GM19043 (cell line): Measurements from ENCODE around the gene SLC16A11.
"Not testable (repeated sequence)": the region's sequence is repeated elsewhere in the genome, so short reads cannot be mapped to it uniquely, and the experiment has no call there.

ENCODE experiments used
- ATAC-seq: cut with Tn5 transposase; IDR thresholded peaks from one replicate; pipeline ENCODE4 v1.9.1; 2021; ENCODE audit warnings: low read depth; ENCODE audit not compliant: unreplicated experiment

The SLC16A11 gene

DNA sequence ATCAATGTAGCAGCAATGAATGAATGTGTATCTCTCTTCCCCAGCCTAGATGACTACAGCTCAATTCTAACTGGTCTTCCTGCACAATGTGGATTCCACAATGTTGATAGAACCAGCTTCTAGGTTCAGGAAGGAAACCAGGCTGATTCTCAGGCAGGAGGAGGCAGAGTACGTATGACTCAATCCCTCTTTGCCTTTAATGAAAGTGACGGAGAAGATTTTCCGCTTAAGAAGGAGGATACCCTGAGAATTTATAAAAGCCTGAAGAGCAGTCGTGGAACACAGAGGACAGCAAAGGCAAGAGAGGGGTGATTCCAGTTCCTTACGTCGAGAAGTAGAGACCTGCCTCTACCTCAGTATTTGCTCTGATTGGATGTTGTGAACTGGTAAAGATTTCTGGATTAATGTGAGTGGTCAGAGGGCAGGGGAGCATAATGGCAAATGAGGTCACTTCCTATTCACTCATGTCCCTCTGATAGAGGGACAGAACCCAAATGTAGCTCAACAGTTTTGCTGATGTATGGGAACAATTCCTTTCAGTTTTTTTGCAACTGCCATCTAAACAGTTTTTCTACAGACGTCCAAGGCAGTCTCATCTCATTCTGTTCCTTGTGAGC is 15.0 kb upstream of the SLC16A11 start:
- ATAC-seq = no peak

- no peak for ATAC-seq
These were observed 12.5 kb upstream of the SLC16A11 start for GRCh38 chr17:7056386-7056785.

GRCh38 chr17:7050583-7050982 is 6.7 kb upstream of the SLC16A11 start:
- ATAC-seq = not testable (repeated sequence)

DNA sequence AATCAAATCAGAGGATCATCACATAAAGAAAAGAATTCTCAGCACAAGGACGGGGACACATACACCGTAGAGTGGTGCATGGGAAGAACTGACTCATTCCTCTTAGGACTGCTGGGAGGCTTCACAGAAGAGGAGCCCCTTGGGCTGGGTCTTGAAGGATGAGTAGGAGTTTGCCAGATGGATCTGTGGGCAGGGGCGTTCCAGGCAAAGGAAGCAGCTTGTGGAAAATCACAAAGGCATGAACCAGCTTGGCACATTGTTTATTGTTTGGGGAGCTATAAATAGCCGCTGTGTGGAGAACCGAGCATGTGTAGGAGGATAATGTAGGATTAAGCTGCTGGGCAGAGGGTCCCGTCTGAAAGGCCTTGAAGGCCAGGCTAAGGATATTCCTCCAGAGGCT is 5.1 kb upstream of the SLC16A11 start:
- ATAC-seq = no peak

DNA sequence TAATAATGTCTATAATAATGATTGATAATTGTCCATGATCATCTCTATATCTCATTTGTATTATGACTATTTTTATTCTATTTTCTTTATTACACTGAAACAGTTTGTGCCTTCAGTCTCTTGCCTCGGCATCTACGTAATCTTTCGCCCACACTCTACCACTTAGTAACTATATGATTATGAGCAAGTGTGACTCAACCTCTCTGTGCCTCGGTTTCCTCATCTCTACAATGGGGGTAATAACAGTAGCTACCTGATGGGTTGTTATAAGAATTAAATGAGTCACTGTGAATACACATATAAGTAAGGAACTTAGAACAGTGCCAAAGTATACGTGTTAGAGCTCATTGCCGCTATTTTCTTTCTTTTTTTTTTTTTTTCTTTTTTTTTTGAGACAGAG is 3.7 kb upstream of the SLC16A11 start:
- ATAC-seq = no peak

DNA sequence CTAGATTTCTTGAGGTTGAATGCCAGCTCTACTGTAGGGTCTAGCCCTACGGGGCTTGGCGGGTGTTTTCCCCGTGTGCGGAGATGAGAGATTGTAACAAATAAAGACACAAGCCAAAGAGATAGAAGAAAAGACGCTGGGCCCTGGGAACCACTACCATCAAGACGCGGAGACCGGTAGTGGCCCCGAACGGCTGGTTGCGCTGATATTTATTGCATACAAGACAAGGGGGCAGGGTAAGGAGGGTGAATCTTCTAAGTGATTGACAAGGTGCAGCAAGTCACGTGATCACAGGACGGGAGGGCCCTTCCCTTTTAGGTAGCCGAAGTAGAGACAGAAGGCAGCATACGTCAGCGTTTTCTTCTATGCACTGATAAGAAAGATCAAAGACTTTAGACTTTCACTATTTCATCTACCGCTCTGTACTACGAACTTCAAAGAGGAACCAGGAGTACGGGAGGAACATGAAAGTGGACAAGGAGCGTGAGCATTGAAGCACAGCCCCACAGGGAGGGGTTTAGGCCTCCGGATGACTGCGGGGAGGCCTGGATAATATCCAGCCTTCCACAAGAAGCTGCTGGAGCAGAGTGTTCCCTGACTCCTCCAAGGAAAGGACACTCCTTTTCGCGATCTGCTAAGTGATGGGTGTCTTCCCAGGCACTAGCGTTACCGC is 3.0 kb upstream of the SLC16A11 start:
- not testable (repeated sequence) for ATAC-seq

- no peak for ATAC-seq
These were observed 2.3 kb upstream of the SLC16A11 start for GRCh38 chr17:7046127-7046724.

DNA sequence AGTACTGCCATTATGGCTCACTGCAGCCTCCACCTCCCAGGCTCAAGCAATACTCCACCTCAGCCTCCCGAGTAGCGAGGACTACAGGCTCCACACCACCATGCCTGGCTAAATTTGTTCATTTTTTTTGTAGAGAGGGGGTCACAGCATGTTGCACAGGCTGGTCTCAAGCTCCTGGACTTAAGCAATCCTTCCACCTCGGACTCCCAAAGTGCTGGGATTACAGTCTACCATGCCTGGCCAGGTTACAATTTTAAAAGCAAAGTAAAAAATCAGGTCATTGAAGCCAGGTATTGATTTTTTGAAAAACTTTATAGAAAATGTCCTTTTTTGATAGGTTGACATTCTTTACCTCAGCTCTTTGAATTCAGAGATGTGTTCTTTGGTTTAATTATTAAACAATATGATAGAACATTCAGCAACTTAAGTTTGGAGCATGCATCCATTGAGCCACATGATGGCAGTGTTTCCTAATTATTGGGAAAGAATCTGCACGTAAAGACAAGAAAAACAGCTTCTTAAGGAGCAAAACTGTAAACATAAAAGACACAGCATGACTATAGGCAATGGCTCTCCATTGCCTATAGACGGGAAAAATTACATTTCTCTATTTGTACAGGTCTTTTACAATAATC is 1.7 kb upstream of the SLC16A11 start:
- ATAC-seq = no peak

DNA sequence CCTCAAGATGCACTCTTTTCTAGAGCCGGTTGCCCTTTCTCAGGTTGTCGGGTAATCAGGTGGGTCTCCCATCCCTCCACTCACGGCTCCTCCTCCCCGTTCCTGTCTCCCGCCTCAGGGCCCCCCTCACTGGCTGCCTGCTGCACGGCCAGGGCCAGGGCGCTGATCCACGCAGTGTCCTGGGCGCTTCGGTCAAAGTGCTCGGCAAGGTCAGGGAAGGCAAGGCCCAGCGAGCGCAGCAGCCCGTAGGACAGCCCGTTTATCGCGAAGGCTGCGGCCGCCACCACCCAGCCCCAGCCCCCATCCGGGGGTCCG is 753 bp downstream of the SLC16A11 start:
- ATAC-seq = no peak

GRCh38 chr17:7042501-7043181 is 1.3 kb downstream of the SLC16A11 start:
- ATAC-seq = no peak

DNA sequence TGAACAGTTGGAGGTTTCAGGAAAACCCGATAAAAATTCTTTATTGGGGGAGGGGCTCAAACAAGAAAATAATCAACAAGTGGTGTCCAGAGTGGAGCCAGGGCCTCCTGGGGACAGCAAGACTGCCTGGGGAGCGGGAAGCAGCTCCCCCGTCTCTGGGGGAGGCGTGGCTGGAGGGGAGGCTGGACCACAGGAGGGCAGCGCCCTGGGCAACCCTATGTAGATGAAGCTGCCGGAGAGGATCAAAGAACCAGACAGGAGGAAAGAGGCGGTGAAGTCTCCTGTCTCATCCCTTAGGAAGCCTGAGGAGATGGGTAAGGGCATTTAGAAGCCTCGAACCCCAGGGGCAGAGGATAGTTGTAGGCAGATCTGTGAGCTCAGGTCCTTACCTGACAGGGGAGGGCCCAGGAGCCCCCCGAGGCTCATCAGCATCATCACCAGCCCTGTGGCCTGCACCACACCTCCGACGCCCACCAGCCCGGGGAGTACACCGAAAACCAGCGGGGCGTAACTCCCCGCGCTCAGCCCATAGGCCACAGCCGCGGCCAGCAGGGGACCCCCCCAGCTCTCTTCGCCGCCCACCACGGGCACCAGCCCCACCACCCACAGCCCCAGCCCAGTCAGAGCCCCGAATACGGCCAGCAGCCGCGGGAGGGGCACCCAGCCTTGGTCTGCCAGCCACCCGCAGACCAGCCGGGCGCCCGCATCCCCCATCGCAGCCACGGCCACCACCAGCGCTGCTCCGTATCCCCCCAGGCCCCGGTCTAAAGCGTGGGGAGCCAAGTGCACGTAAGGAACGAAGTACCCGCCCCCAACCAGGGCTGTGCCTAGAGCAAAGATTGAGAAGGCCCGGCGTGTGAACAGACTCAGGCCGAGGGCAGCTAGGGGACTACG is 2.0 kb downstream of the SLC16A11 start:
- ATAC-seq = no peak

- ATAC-seq = no peak
These were observed 4.1 kb downstream of the SLC16A11 start for GRCh38 chr17:7039832-7040231.

- no peak for ATAC-seq
These were observed 5.6 kb downstream of the SLC16A11 start for GRCh38 chr17:7038025-7038862.

DNA sequence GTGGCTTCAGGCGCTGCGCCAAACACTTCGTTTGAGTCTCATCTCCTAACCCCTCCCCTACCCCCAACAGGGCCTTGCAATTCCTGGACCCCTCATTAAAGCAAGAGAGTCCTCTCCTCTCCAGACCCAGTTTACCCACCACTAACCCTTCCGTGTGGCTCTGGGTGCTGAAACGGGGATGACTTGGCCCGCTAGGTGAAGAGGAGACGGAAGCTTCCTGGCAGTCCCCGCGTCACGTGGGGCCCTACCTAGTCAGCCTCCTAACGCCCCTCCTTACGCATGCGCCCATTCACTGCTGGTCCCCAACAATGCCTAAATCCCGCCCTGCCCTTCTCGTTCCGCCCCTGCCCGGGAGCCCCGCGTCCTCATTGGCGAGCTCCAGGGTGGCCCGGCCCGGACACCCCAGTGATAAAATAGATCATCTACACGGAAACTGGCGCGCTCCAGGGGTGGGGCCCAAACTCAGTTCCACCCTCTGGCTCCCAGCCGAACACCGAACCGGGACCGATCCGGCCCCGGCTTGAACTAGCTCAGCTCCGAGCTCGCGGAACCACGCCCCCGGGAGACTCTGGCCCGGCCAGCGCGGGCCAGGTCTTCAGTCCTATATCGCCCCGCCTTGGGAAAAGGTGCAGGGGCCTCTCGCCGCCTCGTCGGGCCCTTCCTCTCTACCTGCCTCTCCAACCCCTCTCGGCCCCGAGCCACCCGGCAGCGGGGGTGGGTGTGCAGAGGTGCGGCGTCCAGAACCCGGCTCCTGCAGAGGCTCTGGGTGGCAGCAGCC is 8.1 kb downstream of the SLC16A11 start, which contains the start of gene SLC16A13:
SLC16A13 (plus strand) TSS at position 425 of the 778 bp plus-strand sequence. CDS start 368 bp downstream, outside the sequence.
- ATAC-seq = peak; percentile 89

GRCh38 chr17:7034955-7035590 is 8.8 kb downstream of the SLC16A11 start:
- peak; percentile 16 for ATAC-seq

DNA sequence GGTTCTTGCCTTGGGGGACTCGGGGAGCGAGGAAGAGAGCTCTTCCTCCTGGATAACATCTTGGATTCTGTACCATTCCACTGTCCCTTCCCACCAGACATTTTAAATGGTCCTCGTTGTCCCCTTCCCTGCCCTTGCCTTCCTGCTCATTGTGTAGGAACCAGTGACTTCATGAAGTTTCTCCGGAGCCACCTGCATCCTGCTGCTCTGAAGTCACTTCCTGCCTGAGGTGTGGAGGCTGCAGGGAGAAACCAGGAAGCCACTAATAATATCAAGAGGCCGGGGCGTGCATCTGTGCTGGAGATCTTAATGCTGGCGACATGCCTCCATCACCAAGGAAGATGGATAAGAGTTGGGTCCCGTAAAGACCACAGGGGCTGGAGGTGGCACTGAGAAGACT is 14.2 kb downstream of the SLC16A11 start:
- no peak for ATAC-seq

DNA sequence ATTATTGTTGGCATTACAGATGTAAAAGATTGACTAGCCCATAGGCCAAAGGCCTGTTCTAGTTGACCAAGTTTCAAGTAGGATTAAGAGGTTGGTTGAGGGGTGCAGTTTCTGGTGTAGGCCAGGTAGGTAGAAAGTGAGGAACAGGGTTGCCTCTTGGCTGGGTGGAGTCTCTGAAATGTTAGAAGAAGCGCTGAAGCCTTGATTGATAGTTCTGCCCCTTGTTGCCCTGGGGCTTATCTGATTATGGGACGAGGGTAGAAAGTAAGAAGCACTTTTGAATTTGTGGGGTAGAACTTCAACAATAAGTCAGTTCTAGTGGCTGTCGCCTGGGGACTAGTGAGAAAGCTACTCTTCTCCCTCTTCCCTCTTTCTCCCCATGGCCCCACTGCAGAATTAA is 14.8 kb downstream of the SLC16A11 start:
- no peak for ATAC-seq

DNA sequence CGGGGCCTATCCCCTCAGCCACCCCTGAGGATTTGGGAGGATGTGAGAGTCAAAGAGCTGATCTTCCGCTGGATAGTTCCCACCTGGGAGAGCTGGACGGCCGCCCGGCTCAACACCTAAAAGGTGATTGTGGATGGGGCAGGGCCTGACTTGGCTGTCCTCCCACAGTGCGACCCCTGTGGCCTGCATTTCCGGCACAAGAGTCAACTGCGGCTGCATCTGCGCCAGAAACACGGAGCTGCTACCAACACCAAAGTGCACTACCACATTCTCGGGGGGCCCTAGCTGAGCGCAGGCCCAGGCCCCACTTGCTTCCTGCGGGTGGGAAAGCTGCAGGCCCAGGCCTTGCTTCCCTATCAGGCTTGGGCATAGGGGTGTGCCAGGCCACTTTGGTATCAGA is 16.6 kb downstream of the SLC16A11 start:
- no peak for ATAC-seq
